Neuronal stem cell (in vitro differentiated cells): ENCODE results near the gene MINK1.

ENCODE experiments used
- DNase-seq: peaks from one replicate; pipeline ENCODE4 v3.0.0-alpha.2; 2013; ENCODE audit warnings: low spot score
- H2AFZ ChIP-seq: one replicate; pipeline ENCODE4 v1.6.1; 2013; ENCODE audit warnings: mild to moderate bottlenecking, low read length, inconsistent platforms
- H2AK5ac ChIP-seq: 2 replicates; pipeline ENCODE4 v1.6.1; 2013; ENCODE audit warnings: low read depth, mild to moderate bottlenecking, inconsistent platforms, low read length, moderate library complexity, mixed read lengths
- H2BK120ac ChIP-seq: 2 replicates; pipeline ENCODE4 v1.6.1; 2013; ENCODE audit warnings: low read depth, mild to moderate bottlenecking, inconsistent platforms, low read length, moderate library complexity, mixed read lengths
- H2BK12ac ChIP-seq: one replicate; pipeline ENCODE4 v1.6.1; 2013; ENCODE audit warnings: low read length, inconsistent platforms
- H2BK15ac ChIP-seq: 2 replicates; pipeline ENCODE4 v1.6.1; 2013; ENCODE audit warnings: mild to moderate bottlenecking, low read length, inconsistent platforms, mixed read lengths
- H2BK5ac ChIP-seq: one replicate; pipeline ENCODE4 v1.6.1; 2013; ENCODE audit warnings: inconsistent platforms, mild to moderate bottlenecking, low read length, moderate library complexity
- H3K14ac ChIP-seq: one replicate; pipeline ENCODE4 v1.6.1; 2013; ENCODE audit warnings: low read length, inconsistent platforms
- H3K18ac ChIP-seq: 2 replicates; pipeline ENCODE4 v1.6.1; 2013; ENCODE audit warnings: low read length, inconsistent platforms
- H3K23ac ChIP-seq: 2 replicates; pipeline ENCODE4 v1.6.1; 2013; ENCODE audit warnings: low read depth, mild to moderate bottlenecking, mixed read lengths, low read length, inconsistent platforms; ENCODE audit not compliant: poor library complexity
- H3K27ac ChIP-seq: replicated peaks from 3 replicates; pipeline ENCODE4 v1.5.1; 2013; ENCODE audit warnings: low read length, inconsistent platforms
- H3K27me3 ChIP-seq, 3 experiments: 2 replicates each; pipeline ENCODE4 v1.6.1; 2013; ENCODE audit warnings: low read length in 3 of 3, mild to moderate bottlenecking in 2 of 3, inconsistent platforms in 1 of 3, low read depth in 1 of 3, mixed read lengths in 1 of 3, moderate library complexity in 1 of 3; ENCODE audit not compliant: control insufficient read depth in 3 of 3, insufficient read depth in 3 of 3
- H3K36me3 ChIP-seq, 2 donors: replicated peaks in 1 of 2; 2 replicates each; pipeline ENCODE4 v1.6.1; 2013; ENCODE audit warnings: low read length in 2 of 2; ENCODE audit not compliant: control insufficient read depth in 2 of 2, insufficient read depth in 2 of 2
- H3K4ac ChIP-seq: 2 replicates; pipeline ENCODE4 v1.6.1; 2013; ENCODE audit warnings: inconsistent platforms, mild to moderate bottlenecking, low read length, moderate library complexity
- H3K4me1 ChIP-seq, 2 donors: 1 replicate in 1 of 2; 2 replicates in 1 of 2; pipeline ENCODE4 v1.6.1; 2013; ENCODE audit warnings: low read length in 2 of 2, low read depth in 1 of 2; ENCODE audit not compliant: control insufficient read depth in 2 of 2, insufficient read depth in 1 of 2
- H3K4me2 ChIP-seq: one replicate; pipeline ENCODE4 v1.6.1; 2013; ENCODE audit warnings: mild to moderate bottlenecking, low read length, inconsistent platforms; ENCODE audit not compliant: insufficient read depth, poor library complexity, severe bottlenecking
- H3K4me3 ChIP-seq, 2 donors: 2 replicates each; pipeline ENCODE4 v1.5.1; 2013; ENCODE audit warnings: low read length in 2 of 2, mild to moderate bottlenecking in 2 of 2, inconsistent platforms in 1 of 2, moderate library complexity in 1 of 2
- H3K79me1 ChIP-seq: one replicate; pipeline ENCODE4 v1.6.1; 2013; ENCODE audit warnings: low read depth, mild to moderate bottlenecking, inconsistent platforms, low read length, moderate library complexity
- H3K9ac ChIP-seq: one replicate; pipeline ENCODE4 v1.6.1; 2013; ENCODE audit warnings: mild to moderate bottlenecking, low read depth, low read length, inconsistent platforms; ENCODE audit not compliant: poor library complexity
- H3K9me3 ChIP-seq, 2 donors: replicated peaks in 1 of 2; 2 replicates each; pipeline versions ENCODE3 to v1.6.1; 2013; ENCODE audit warnings: low read length in 2 of 2, mild to moderate bottlenecking in 2 of 2, inconsistent platforms in 1 of 2, low read depth in 1 of 2, mixed read lengths in 1 of 2, moderate library complexity in 1 of 2; ENCODE audit not compliant: control insufficient read depth in 2 of 2, insufficient read depth in 1 of 2
- H4K8ac ChIP-seq: one replicate; pipeline ENCODE4 v1.6.1; 2013; ENCODE audit warnings: low read depth, mild to moderate bottlenecking, inconsistent platforms, low read length, moderate library complexity
- H4K91ac ChIP-seq: one replicate; pipeline ENCODE4 v1.6.1; 2013; ENCODE audit warnings: low read length, low read depth, mild to moderate bottlenecking, inconsistent platforms; ENCODE audit not compliant: poor library complexity
- WGBS, 2 donors: extraction: QIAGEN DNeasy Blood & Tissue Kit; methylation state at CpG; one replicate each; pipeline ENCODE4 v1.1.7; 2013; ENCODE audit warnings: missing lambda C conversion rate in 2 of 2, mixed read lengths in 1 of 2; ENCODE audit not compliant: insufficient read length in 2 of 2, insufficient replicate concordance in 1 of 2; ENCODE audit errors: extremely low coverage in 2 of 2; 5-methylcytosine and 5-hydroxymethylcytosine counted together

Gene MINK1

GRCh38 chr17:4853208-4853671, 20.1 kb downstream of the MINK1 start:
- Histone ChIP-seq H2AK5ac (no peak overlapping the region), H3K36me3 (peaks cover 0 to 6% of the 10 kb centered on the region in 2 donors), H4K8ac (no peak overlapping the region), H3K9me3 (no peaks in the 10 kb centered on the region), H3K27ac (no peak overlapping the region), H3K4me2 (no peak overlapping the region), H4K91ac (no peak overlapping the region), H2BK5ac (no peak overlapping the region), H3K23ac (no peak overlapping the region), H3K18ac (no peak overlapping the region), H3K27me3 (no peaks in the 10 kb centered on the region), H3K9ac (no peak overlapping the region), H2AFZ (no peak overlapping the region), H2BK12ac (no peak overlapping the region), H3K14ac (no peak overlapping the region), H2BK120ac (no peak overlapping the region), H3K4ac (no peak overlapping the region), H2BK15ac (no peak overlapping the region), H3K4me1 (peaks cover 19 to 23% of the 10 kb centered on the region in 2 donors), H3K4me3 (no peak overlapping the region), H3K79me1 (peaks cover 2% of the 10 kb centered on the region)
- no peak for DNase-seq
- WGBS, 2 donors, result no CpG with 5 or more reads among the region's 2 CpGs

- no peak overlapping the region for H2AFZ ChIP-seq
- no peak overlapping the region for H3K18ac ChIP-seq
- peak overlapping the region; percentile 61 for H2BK5ac ChIP-seq
- H4K8ac ChIP-seq, result no peak overlapping the region
- no peak overlapping the region for H2BK120ac ChIP-seq
- no peak overlapping the region for H2AK5ac ChIP-seq
- H3K4me3 ChIP-seq, result no peak overlapping the region
- H3K23ac ChIP-seq, result no peak overlapping the region
- H3K27me3 ChIP-seq, result no peaks in the 10 kb centered on the region
- H2BK12ac ChIP-seq, result no peak overlapping the region
- no peak overlapping the region for H3K9ac ChIP-seq
- peaks cover 2% of the 10 kb centered on the region for H3K79me1 ChIP-seq
- H3K14ac ChIP-seq, result no peak overlapping the region
- no peak overlapping the region for H3K4me2 ChIP-seq
- H3K4me1 ChIP-seq, result peaks cover 23 to 30% of the 10 kb centered on the region in 2 donors
- H2BK15ac ChIP-seq, result no peak overlapping the region
- H3K36me3 ChIP-seq, result peaks cover 0 to 6% of the 10 kb centered on the region in 2 donors
- no peak overlapping the region for H3K27ac ChIP-seq
- no peak for DNase-seq
- WGBS, 2 donors, result no CpG with 5 or more reads among the region's 5 CpGs
- no peak overlapping the region for H3K4ac ChIP-seq
- no peak overlapping the region for H4K91ac ChIP-seq
- no peaks in the 10 kb centered on the region for H3K9me3 ChIP-seq
Observed at GRCh38 chr17:4854111-4854681, 21.1 kb downstream of the MINK1 start.

GRCh38 chr17:4856271-4856936, 23.3 kb downstream of the MINK1 start:
- Histone ChIP-seq H3K27ac (no peak overlapping the region), H3K23ac (no peak overlapping the region), H3K36me3 (peaks cover 0 to 20% of the 10 kb centered on the region in 2 donors), H3K4me3 (no peak overlapping the region), H3K18ac (no peak overlapping the region), H2BK15ac (peak overlapping the region; percentile 9), H3K9ac (no peak overlapping the region), H2AK5ac (no peak overlapping the region), H4K8ac (no peak overlapping the region), H2BK12ac (no peak overlapping the region), H4K91ac (no peak overlapping the region), H3K27me3 (no peaks in the 10 kb centered on the region), H2BK120ac (no peak overlapping the region), H2BK5ac (no peak overlapping the region), H3K4ac (no peak overlapping the region), H3K4me1 (peaks cover 21 to 30% of the 10 kb centered on the region in 2 donors), H3K9me3 (no peaks in the 10 kb centered on the region), H3K4me2 (no peak overlapping the region), H3K79me1 (peaks cover 2% of the 10 kb centered on the region), H2AFZ (no peak overlapping the region), H3K14ac (no peak overlapping the region)
- 100% methylated on average over 3 of the region's 17 CpGs; no CpG with 5 or more reads in 1 of the 2 donors for WGBS, 2 donors
- no peak for DNase-seq

GRCh38 chr17:4856937-4857314, 23.8 kb downstream of the MINK1 start:
- Histone ChIP-seq H2BK120ac (no peak overlapping the region), H3K4me2 (no peak overlapping the region), H2BK5ac (no peak overlapping the region), H3K4me3 (no peak overlapping the region), H3K79me1 (peaks cover 2% of the 10 kb centered on the region), H3K4ac (no peak overlapping the region), H2BK15ac (no peak overlapping the region), H3K23ac (no peak overlapping the region), H3K14ac (no peak overlapping the region), H3K18ac (no peak overlapping the region), H2BK12ac (no peak overlapping the region), H4K8ac (no peak overlapping the region), H2AFZ (no peak overlapping the region), H3K9me3 (no peaks in the 10 kb centered on the region), H3K9ac (no peak overlapping the region), H2AK5ac (no peak overlapping the region), H3K27me3 (no peaks in the 10 kb centered on the region), H3K4me1 (peaks cover 21 to 30% of the 10 kb centered on the region in 2 donors), H3K36me3 (peaks cover 0 to 20% of the 10 kb centered on the region in 2 donors), H4K91ac (no peak overlapping the region), H3K27ac (no peak overlapping the region)
- no CpG with 5 or more reads among the region's 7 CpGs for WGBS, 2 donors
- DNase-seq, result no peak
